Neural progenitor cell (in vitro differentiated cells): ENCODE results near the gene ARHGAP8. TPM values are rescaled to one million over a fixed set of nuclear protein-coding genes. Genes with fewer than 3 reads are reported as not detected.

Experiments used
- DNase-seq: peaks from one replicate; pipeline ENCODE4 v3.0.0-alpha.2; 2016; ENCODE audit warnings: low spot score
- H2AFZ ChIP-seq: fragments of 200-600 bp; sonication (generic); replicated peaks from 2 replicates; pipeline ENCODE4 v1.6.1; 2016; ENCODE audit warnings: antibody characterized with exemption
- H3F3A ChIP-seq: fragments of 200-600 bp; sonication (generic); 2 replicates; pipeline ENCODE4 v1.6.1; 2016; ENCODE audit warnings: antibody characterized with exemption, low read depth
- H3K27ac ChIP-seq: fragments of 200-600 bp; sonication (generic); 2 replicates; pipeline ENCODE4 v1.5.1; 2016; ENCODE audit warnings: mild to moderate bottlenecking
- H3K27me3 ChIP-seq: fragments of 200-600 bp; sonication (generic); 2 replicates; pipeline ENCODE4 v1.6.1; 2016; ENCODE audit warnings: mild to moderate bottlenecking, moderate library complexity
- H3K36me3 ChIP-seq: fragments of 200-600 bp; sonication (generic); 2 replicates; pipeline ENCODE4 v1.5.1; 2016
- H3K4me1 ChIP-seq: fragments of 200-600 bp; sonication (generic); 2 replicates; pipeline ENCODE4 v1.6.1; 2016; ENCODE audit warnings: mixed run types
- H3K4me2 ChIP-seq: fragments of 200-600 bp; sonication (generic); 2 replicates; pipeline ENCODE4 v1.6.1; 2016
- H3K4me3 ChIP-seq: fragments of 200-600 bp; sonication (generic); 2 replicates; pipeline ENCODE4 v1.5.1; 2016
- H3K79me2 ChIP-seq: fragments of 200-600 bp; sonication (generic); 2 replicates; pipeline ENCODE4 v1.6.1; 2016; ENCODE audit warnings: low read depth
- H3K9ac ChIP-seq: fragments of 200-600 bp; sonication (generic); 2 replicates; pipeline ENCODE4 v1.6.1; 2016
- H3K9me3 ChIP-seq: fragments of 200-600 bp; sonication (generic); 2 replicates; pipeline ENCODE4 v1.5.1; 2016; ENCODE audit warnings: low read depth
- H4K20me1 ChIP-seq: fragments of 200-600 bp; sonication (generic); 2 replicates; pipeline ENCODE4 v1.6.1; 2016; ENCODE audit warnings: low read depth
- H3K27ac Mint-ChIP-seq: 3 replicates; pipeline ENCODE4 v1.8.0; 2021; ENCODE audit warnings: mixed read lengths
- H3K27me3 Mint-ChIP-seq: 2 replicates; pipeline ENCODE4 v1.8.0; 2022; ENCODE audit warnings: low read depth, mild to moderate bottlenecking, inconsistent platforms, moderate library complexity, mixed read lengths; ENCODE audit not compliant: insufficient read depth
- H3K36me3 Mint-ChIP-seq: 3 replicates; pipeline ENCODE4 v1.8.0; 2021; ENCODE audit warnings: mixed read lengths
- H3K4me1 Mint-ChIP-seq: 3 replicates; pipeline ENCODE4 v1.8.0; 2021; ENCODE audit warnings: mixed read lengths
- H3K4me3 Mint-ChIP-seq: 3 replicates; pipeline ENCODE4 v1.8.0; 2021; ENCODE audit warnings: mild to moderate bottlenecking, moderate library complexity, mixed read lengths
- H3K9me3 Mint-ChIP-seq: 3 replicates; pipeline ENCODE4 v1.8.0; 2020; ENCODE audit warnings: mixed read lengths
- CTCF ChIP-seq: fragments of 200-600 bp; sonication (generic); IDR thresholded peaks from 2 replicates; pipeline ENCODE4 v1.5.1; 2017; ENCODE audit warnings: antibody characterized with exemption, mild to moderate bottlenecking
- EZH2 ChIP-seq: fragments of 200-600 bp; sonication (generic); IDR thresholded peaks from 2 replicates; pipeline ENCODE4 v1.6.1; 2017; ENCODE audit warnings: antibody characterized with exemption, mild to moderate bottlenecking, moderate library complexity
- EZH2phosphoT487 ChIP-seq: fragments of 200-600 bp; sonication (generic); IDR thresholded peaks from 2 replicates; pipeline ENCODE4 v1.6.1; 2017; ENCODE audit warnings: antibody characterized with exemption
- total RNA-seq: library from RNA; depleted of rRNA; stranded (reverse); fragments of >200 nt; gene quantifications from 2 replicates; pipeline ENCODE4 v1.2.3, GENCODE V29; 2015; ENCODE audit warnings: low replicate concordance

The ARHGAP8 gene
- 3.0 and 8.9 TPM in 2 replicates for total RNA-seq

GRCh38 chr22:44752285-44753188 is at the start of gene ARHGAP8:
Gene ARHGAP8, plus strand, starts transcription at chr22:44752575. Its CDS starts 33,953 bp downstream, at chr22:44786528.
- Mint-ChIP-seq H3K4me1 (no peaks in the 10 kb centered on the region), H3K9me3 (peaks cover 2% of the 10 kb centered on the region), H3K36me3 (no peaks in the 10 kb centered on the region), H3K27me3 (peaks cover 34% of the 10 kb centered on the region), H3K27ac (no peak within 1 kb of the TSS), H3K4me3 (peak within 1 kb of the TSS; percentile 74)
- Histone ChIP-seq H3K4me3 (peak within 1 kb of the TSS; percentile 55), H3K79me2 (no peaks in the 10 kb centered on the region), H3F3A (no peaks in the 10 kb centered on the region), H3K9me3 (no peaks in the 10 kb centered on the region), H3K27ac (no peak within 1 kb of the TSS), H4K20me1 (no peaks in the 10 kb centered on the region), H3K4me2 (peak within 1 kb of the TSS; percentile 97), H3K9ac (no peak within 1 kb of the TSS), H3K4me1 (no peaks in the 10 kb centered on the region), H3K27me3 (peaks cover 27% of the 10 kb centered on the region), H2AFZ (peak within 1 kb of the TSS; percentile 90), H3K36me3 (no peaks in the 10 kb centered on the region)
- DNase-seq = peak; percentile 38
- no peak for TF ChIP-seq EZH2phosphoT487
- TF ChIP-seq CTCF = no peak
- peak; percentile 43 for TF ChIP-seq EZH2

- Histone ChIP-seq H4K20me1 (peaks cover 30% of the 10 kb centered on the region), H3K36me3 (no peaks in the 10 kb centered on the region), H3K79me2 (peaks cover 6% of the 10 kb centered on the region), H3K4me1 (peaks cover 35% of the 10 kb centered on the region), H3K27ac (no peak overlapping the region), H3K27me3 (peaks cover 36% of the 10 kb centered on the region), H3K9ac (no peak overlapping the region), H2AFZ (no peak overlapping the region), H3K4me2 (peak overlapping the region; percentile 94), H3K4me3 (peak overlapping the region; percentile 71), H3F3A (peaks cover 33% of the 10 kb centered on the region), H3K9me3 (no peaks in the 10 kb centered on the region)
- Mint-ChIP-seq H3K9me3 (no peaks in the 10 kb centered on the region), H3K27me3 (peaks cover 17% of the 10 kb centered on the region), H3K4me3 (peak overlapping the region; percentile 77), H3K36me3 (no peaks in the 10 kb centered on the region), H3K27ac (no peak overlapping the region), H3K4me1 (peaks cover 30% of the 10 kb centered on the region)
- DNase-seq = no peak
- TF ChIP-seq EZH2 = no peak
- no peak for TF ChIP-seq EZH2phosphoT487
- TF ChIP-seq CTCF = no peak
Observed at GRCh38 chr22:44703255-44703870, 49.0 kb upstream of the ARHGAP8 start.

- TF ChIP-seq EZH2 (no peak), CTCF (no peak), EZH2phosphoT487 (no peak)
- Histone ChIP-seq H3K27ac (no peak overlapping the region), H3K79me2 (peaks cover 6% of the 10 kb centered on the region), H3K9me3 (no peaks in the 10 kb centered on the region), H3K4me3 (no peak overlapping the region), H2AFZ (no peak overlapping the region), H3F3A (peaks cover 23% of the 10 kb centered on the region), H4K20me1 (peaks cover 28% of the 10 kb centered on the region), H3K4me1 (peaks cover 25% of the 10 kb centered on the region), H3K4me2 (no peak overlapping the region), H3K36me3 (no peaks in the 10 kb centered on the region), H3K9ac (no peak overlapping the region), H3K27me3 (peaks cover 36% of the 10 kb centered on the region)
- Mint-ChIP-seq H3K9me3 (no peaks in the 10 kb centered on the region), H3K27me3 (peaks cover 17% of the 10 kb centered on the region), H3K4me1 (peaks cover 19% of the 10 kb centered on the region), H3K4me3 (peak overlapping the region; percentile 77), H3K27ac (no peak overlapping the region), H3K36me3 (no peaks in the 10 kb centered on the region)
- DNase-seq = no peak
Observed at GRCh38 chr22:44704159-44705021, 48.0 kb upstream of the ARHGAP8 start.
